ENCODE results near the gene CCDC85B.

CCDC85B gene

GRCh38 chr11:65927904-65928397 is 37.5 kb downstream of the CCDC85B start:
- peak; percentile 50 for DNase-seq (ENCODE audit: low read depth)
- no peak overlapping the region for H3K4me3 ChIP-seq (ENCODE audit: low read depth, low read length)
- TF ChIP-seq, protein P1, sequence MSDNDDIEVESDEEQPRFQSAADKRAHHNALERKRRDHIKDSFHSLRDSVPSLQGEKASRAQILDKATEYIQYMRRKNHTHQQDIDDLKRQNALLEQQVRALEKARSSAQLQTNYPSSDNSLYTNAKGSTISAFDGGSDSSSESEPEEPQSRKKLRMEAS (IDR thresholded peaks at IDR 0.05; ENCODE audit: low read depth, low read length) = no peak
- TF ChIP-seq, protein P2, sequence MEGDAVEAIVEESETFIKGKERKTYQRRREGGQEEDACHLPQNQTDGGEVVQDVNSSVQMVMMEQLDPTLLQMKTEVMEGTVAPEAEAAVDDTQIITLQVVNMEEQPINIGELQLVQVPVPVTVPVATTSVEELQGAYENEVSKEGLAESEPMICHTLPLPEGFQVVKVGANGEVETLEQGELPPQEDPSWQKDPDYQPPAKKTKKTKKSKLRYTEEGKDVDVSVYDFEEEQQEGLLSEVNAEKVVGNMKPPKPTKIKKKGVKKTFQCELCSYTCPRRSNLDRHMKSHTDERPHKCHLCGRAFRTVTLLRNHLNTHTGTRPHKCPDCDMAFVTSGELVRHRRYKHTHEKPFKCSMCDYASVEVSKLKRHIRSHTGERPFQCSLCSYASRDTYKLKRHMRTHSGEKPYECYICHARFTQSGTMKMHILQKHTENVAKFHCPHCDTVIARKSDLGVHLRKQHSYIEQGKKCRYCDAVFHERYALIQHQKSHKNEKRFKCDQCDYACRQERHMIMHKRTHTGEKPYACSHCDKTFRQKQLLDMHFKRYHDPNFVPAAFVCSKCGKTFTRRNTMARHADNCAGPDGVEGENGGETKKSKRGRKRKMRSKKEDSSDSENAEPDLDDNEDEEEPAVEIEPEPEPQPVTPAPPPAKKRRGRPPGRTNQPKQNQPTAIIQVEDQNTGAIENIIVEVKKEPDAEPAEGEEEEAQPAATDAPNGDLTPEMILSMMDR (IDR thresholded peaks at IDR 0.05; ENCODE audit: low read depth, low read length) = no peak
- TF ChIP-seq MYC (IDR thresholded peaks at IDR 0.05; ENCODE audit: low read depth, low read length) (no peak), POLR2A (IDR thresholded peaks at IDR 0.05; ENCODE audit: extremely low read depth, insufficient read length) (no peak)

GRCh38 chr11:65928667-65929066 is 38.2 kb downstream of the CCDC85B start:
- H3K4me3 ChIP-seq (ENCODE audit: low read depth, low read length) = no peak overlapping the region
- TF ChIP-seq POLR2A (IDR thresholded peaks at IDR 0.05; ENCODE audit: extremely low read depth, insufficient read length) = no peak
- TF ChIP-seq, protein P2 (IDR thresholded peaks at IDR 0.05; ENCODE audit: low read depth, low read length) = no peak
- TF ChIP-seq MYC (IDR thresholded peaks at IDR 0.05; ENCODE audit: low read depth, low read length) = no peak
- TF ChIP-seq, protein P1 (IDR thresholded peaks at IDR 0.05; ENCODE audit: low read depth, low read length) = no peak
- no peak for DNase-seq (ENCODE audit: low read depth)

DNA sequence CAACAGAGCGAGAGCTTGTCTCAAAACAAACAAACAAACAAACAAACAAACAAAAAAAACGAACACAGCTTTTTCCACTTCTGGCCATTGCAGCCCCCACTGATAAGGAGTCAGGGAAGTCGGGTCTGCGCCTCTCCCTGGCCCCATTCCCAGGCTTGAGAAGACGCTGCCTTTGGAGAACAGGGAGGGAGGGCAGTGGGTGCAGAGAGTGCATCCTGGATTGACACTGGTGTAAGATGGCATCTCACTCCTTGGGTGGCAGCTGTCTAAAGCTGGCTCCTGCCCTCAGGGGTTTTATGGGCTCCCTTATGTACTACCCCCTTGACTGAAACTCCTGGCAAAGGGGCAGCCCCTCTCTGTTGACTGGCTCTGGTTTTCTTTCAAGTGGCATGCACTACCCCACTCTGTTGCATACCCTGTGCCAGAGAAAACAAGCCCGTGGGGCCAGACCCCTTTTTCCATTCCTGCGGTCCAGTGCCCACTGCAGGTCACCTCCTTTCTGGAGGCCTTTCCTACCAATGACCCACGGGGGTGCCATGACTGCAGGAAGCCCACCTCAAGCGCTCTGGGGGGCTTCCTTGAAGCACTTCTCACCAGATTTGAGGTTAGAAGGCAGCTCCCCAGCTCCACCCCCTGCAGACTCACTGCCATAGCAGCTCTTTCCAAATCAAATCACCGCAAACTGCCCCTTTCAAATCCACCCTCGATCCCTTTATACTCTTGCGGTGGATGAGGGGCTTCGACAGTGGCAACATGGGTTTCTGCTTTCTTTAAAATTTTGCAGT is 41.5 kb downstream of the CCDC85B start:
- DNase-seq (ENCODE audit: low read depth) = no peak
- no peak overlapping the region for H3K4me3 ChIP-seq (ENCODE audit: low read depth, low read length)
- TF ChIP-seq, protein P1 (IDR thresholded peaks at IDR 0.05; ENCODE audit: low read depth, low read length) = no peak

DNA sequence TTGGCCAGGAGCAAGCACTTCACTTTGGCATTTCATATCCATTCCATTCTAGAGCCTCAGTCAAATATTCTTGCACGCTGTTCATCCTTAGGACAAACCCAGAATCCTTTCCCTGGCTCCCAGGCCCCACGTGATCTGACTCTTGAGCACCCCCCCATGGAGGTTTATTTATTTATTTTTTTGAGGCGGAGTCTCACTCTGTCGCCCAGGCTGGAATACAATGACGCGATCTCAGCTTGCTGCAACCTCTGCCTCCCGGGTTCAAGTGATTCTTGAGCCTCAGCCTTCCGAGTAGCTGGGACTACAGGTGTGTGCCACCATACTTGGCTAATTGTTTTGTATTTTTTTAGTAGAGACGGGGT is 42.1 kb downstream of the CCDC85B start:
- DNase-seq (ENCODE audit: low read depth) = peak; percentile 35
- H3K4me3 ChIP-seq (ENCODE audit: low read depth, low read length) = no peak overlapping the region
- TF ChIP-seq, protein P2 (IDR thresholded peaks at IDR 0.05; ENCODE audit: low read depth, low read length) = no peak
- TF ChIP-seq POLR2A (IDR thresholded peaks at IDR 0.05; ENCODE audit: extremely low read depth, insufficient read length) (no peak), MYC (IDR thresholded peaks at IDR 0.05; ENCODE audit: low read depth, low read length) (no peak)
- TF ChIP-seq, protein P1 (IDR thresholded peaks at IDR 0.05; ENCODE audit: low read depth, low read length) = no peak

DNA sequence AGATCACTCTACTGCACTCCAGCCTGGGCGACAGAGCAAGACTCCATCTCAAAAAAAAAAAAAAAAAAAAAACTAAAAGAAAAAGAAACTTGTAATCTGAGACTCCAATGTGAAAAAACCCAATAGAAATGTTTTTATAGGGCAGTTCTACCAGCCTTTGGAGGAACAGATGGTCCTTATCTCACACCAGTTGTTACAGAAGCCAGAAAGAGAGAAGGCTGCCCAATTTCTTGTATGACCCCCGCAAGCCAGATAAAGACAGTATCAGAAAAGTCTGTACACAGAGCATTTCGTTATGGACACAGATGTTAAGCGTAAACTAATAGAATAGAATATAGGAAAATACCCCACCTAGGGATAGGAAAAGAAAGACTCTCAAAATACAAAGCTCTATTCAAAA is 43.5 kb downstream of the CCDC85B start:
- TF ChIP-seq POLR2A (IDR thresholded peaks at IDR 0.05; ENCODE audit: extremely low read depth, insufficient read length) (no peak), MYC (IDR thresholded peaks at IDR 0.05; ENCODE audit: low read depth, low read length) (no peak)
- TF ChIP-seq, protein P2 (IDR thresholded peaks at IDR 0.05; ENCODE audit: low read depth, low read length) = no peak
- TF ChIP-seq, protein P1 (IDR thresholded peaks at IDR 0.05; ENCODE audit: low read depth, low read length) = no peak
- H3K4me3 ChIP-seq (ENCODE audit: low read depth, low read length) = no peak overlapping the region
- no peak for DNase-seq (ENCODE audit: low read depth)

DNA sequence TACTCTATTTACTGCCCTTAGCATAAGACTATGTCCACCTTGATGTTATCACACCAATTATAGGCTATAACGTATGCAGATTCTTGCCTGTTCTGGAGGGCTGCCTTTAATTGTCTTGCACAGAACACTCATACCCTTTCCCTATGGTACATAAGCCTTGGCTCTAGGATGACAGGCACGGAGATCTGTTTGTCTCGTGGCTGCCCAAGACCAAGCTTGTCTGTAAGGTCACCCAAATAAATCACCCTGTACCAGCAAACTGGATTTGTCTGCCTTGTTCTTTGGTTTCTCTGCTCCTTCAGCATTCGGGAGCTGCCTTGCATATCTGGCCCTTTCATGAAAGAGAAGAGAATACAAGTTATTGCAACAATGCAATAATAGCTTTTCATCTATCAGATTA is 47.3 kb downstream of the CCDC85B start:
- TF ChIP-seq, protein P2 (IDR thresholded peaks at IDR 0.05; ENCODE audit: low read depth, low read length) = no peak
- TF ChIP-seq POLR2A (IDR thresholded peaks at IDR 0.05; ENCODE audit: extremely low read depth, insufficient read length) (no peak), MYC (IDR thresholded peaks at IDR 0.05; ENCODE audit: low read depth, low read length) (no peak)
- TF ChIP-seq, protein P1 (IDR thresholded peaks at IDR 0.05; ENCODE audit: low read depth, low read length) = no peak
- DNase-seq (ENCODE audit: low read depth) = no peak
- no peak overlapping the region for H3K4me3 ChIP-seq (ENCODE audit: low read depth, low read length)
